GM19240 (cell line): Measurements from ENCODE around the gene TPCN2.
"Not testable (repeated sequence)": the region's sequence is repeated elsewhere in the genome, so short reads cannot be mapped to it uniquely, and the experiment has no call there.

ENCODE experiments used
- DNase-seq: peaks from one replicate; pipeline ENCODE4 v3.0.0; 2011; ENCODE audit warnings: low spot score; ENCODE audit not compliant: insufficient read length

TPCN2 gene

GRCh38 chr11:69148377-69148762 lies 99.6 kb downstream of the TPCN2 start:
- DNase-seq: no peak

DNA sequence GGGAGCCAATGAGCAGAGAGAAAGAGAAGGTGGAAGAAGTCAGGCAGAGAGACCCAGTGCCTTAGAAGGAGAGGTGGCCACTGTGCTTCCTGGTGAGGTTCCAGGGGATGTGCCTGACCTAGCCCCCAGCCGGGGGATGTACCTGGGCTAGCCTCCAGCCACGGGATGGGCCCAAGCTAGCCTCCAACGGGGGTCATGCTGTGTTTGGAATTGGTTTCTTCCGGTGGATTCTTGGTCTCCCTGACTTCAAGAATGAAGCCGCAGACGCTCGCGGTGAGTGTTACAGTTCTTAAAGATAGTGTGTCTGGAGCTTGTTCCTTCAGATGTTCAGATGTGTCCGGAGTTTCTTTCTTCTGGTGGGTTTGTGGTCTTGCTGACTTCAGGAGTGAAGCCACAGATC lies 100.1 kb downstream of the TPCN2 start:
- no peak for DNase-seq

DNA sequence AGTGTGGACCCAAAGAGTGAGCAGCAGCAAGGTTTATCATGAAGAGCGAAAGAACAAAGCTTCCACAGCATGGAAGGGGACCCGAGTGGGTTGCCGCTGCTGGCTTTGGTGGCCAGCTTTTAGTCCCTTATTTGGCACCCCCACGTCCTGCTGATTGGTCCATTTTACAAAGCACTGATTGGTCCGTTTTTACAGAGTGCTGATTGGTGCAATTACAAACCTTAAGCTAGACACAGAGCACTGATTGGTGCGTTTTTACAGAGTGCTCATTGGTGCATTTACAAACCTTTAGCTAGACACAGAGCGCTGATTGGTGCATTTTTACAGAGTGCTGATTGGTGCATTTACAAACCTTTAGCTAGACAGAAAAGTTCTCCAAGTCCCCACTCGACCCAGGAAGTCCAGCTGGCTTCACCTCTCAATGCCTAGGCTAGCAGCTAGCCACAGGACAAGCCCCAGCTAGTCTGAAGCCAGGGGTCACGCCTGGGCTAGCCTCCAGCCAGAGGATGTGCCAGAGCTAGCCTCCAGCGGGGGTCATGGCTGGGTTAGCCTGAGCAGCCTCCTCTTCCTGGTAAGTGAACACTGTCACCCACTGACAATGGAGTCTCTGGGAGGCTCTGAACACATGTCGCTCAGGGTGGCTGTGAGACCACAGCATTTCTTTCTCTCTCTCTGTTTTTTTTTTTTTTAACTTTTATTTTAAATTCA lies 100.8 kb downstream of the TPCN2 start:
- DNase-seq: not testable (repeated sequence)

- DNase-seq: no peak
These were observed 101.4 kb downstream of the TPCN2 start for GRCh38 chr11:69150175-69150574.

DNA sequence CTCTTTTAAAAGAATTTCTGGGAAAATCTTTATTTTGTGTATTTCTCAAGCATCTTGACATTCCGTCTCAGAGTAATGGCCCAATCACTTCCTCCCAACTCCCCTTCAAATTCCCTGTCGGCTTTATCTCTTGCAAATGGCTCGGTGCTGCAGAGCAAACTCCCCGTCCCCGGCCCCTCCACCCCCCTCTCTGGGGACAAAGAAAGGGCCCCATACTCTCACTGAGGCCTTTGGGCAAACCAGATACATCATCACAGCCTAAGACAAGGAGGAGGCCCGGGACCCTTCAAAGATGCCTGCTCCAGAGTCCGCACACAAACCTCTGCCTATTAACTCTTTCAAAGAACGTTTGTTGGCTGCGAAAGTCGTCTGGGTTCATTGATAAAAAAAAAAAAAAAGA lies 103.1 kb downstream of the TPCN2 start:
- no peak for DNase-seq

- no peak for DNase-seq
These were observed 104.1 kb downstream of the TPCN2 start for GRCh38 chr11:69152733-69153421.

DNA sequence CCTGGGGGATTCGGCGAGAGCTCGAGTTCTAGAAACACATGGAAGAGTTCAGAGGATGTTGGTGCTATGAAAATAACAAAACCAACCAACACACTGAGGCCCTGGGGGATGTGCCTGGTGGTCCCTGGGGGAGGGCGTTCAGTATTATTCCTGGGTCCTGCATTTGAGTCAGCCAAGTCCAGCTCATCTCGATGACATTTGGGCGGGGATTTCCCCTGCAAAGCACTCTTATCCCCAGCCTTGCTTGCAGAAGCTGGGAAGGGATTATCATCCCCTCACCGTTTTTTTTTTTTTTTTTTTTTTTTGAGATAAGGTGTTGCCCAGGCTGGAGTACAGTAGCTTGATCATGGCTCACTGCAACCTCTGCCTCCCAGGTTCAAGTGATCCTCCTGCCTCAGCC lies 104.9 kb downstream of the TPCN2 start:
- no peak for DNase-seq

- no peak for DNase-seq
These were observed 105.6 kb downstream of the TPCN2 start for GRCh38 chr11:69154211-69154913.

DNA sequence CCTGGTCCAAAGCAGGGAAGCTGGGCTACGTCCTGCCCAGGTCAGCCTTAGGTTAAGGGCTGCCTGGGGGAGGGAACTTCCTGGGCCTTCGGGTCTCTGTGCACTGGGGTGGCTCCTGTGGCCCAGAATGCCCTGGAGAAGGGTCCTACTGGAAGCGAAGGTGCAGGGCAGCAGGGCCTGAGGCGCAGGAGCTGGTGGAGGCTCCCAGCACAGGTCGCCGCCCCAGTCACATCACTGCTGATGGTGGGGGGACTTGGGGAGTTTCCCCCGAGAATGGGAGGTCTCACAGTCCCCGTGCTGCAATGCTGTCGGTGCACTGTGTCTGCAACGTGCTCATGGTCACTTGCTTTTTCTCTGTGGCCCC lies 106.2 kb downstream of the TPCN2 start:
- DNase-seq: no peak

- no peak for DNase-seq
These were observed 106.8 kb downstream of the TPCN2 start, which contains the start of gene SMIM38 for GRCh38 chr11:69155302-69156234. Gene SMIM38, plus strand, starts transcription at chr11:69155935. Its CDS starts 1,912 bp downstream, at chr11:69157847.

DNA sequence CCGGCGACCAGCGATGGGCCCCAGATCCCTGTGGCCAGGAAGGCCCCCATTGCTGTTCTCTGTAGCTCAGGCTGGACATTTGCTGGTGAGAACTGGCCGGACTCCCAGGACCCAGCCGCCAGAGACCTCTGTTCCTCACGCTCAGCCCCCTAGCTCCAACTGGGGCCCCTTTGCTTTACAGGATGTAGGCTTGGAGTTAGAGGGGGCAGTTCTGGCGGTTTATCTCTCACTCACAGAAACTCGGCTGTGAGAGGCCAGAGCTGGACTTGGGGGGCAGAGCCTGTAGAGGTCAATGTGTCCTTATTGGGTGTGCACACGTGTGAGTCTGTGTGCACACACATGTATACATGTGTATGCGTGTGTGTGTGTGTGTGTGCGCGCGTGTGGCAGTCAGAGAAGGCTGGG lies 107.5 kb downstream of the TPCN2 start:
- DNase-seq: no peak

- no peak for DNase-seq
These were observed 108.0 kb downstream of the TPCN2 start for GRCh38 chr11:69156673-69157155.

DNA sequence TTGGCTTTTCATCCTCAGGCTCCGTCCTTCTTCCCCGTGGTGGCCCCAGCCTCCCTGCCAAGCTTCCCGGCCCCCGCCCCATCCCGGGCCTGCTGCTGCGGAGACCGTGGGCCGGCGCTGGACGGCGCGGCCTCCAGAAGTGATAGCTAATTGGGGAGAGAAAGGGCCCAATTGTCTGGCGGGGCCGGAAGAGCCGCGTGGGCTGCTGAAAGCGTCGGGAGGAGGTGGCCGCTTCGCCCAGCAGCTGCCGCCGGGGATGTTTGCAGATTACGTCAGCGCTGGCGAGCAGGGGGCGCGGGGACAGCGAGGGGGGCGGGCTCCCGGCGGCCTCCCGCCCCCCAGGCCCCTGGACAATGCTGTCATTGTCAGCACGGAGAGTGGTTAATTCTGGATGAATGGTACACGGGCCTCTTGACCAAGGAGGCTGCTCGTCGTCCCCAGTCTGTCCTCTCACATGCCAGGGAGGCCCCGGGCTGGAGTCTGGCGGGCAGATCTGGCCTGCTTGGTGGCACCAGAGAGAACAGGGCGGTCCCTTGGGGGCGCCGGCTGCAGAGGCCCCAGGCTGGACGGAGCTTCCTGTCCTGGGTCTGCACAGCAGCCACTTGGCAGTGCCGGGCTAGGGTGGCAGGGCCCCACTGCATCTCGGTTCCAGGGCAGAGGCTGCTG lies 108.6 kb downstream of the TPCN2 start:
- no peak for DNase-seq

DNA sequence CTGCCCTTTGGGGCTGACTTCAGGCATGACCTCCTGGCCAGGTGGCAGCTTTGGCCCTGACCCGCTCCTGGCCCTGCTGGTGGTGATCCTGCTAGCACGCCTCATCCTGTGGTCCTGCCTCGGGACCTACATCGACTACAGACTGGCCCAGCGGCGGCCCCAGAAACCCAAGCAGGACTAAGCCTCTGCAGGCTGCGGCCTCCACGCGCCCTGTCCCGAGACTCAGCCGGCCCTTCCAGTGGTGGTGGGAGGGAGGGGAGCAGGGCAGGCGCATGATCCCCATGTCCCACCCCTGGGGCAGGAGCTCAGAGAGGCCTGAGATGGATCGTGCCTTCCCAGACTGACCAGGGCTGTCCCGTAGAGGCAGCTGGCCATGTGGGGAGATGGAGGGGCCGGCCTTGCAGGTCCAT lies 109.1 kb downstream of the TPCN2 start:
- DNase-seq: no peak

DNA sequence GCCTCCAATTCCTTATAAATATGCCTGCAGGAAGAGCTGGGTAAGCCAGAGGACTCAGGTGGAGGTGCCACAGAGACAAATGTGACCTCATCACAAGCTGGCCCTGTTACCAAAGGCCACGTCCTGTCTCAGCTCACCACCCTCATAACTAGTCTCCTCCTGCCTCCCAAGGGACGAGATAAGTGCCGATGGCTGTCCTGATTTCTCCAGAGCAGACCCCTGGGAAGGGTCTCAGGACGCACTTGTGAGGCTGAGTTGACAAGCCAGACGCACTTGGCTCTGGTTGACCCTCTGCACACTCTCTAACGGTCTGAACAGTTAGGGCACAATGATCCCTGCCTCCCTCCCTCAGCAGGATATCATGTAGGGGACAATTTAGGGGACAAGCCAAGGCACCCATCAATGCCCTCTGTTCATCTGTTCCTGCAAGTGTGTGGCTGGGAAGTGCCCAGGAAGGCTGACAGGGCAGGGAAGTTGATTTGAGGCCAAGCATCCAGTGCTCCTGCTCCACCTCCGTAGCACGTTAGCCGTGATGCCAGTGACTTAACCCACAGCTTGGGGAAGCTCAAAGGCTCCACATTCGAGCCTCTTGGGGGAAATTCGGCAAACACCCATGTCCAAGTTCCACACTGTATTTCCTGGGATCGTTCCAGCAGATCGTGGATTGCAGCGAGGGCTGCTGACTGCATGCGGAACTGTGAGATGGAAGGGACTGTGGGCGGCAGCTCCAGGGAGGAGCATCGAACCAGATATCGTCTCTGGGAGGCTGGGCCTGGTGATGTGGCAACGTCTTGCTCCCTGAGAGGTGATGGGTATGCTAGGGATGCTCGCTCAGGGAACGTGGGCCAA lies 109.8 kb downstream of the TPCN2 start:
- DNase-seq: no peak

DNA sequence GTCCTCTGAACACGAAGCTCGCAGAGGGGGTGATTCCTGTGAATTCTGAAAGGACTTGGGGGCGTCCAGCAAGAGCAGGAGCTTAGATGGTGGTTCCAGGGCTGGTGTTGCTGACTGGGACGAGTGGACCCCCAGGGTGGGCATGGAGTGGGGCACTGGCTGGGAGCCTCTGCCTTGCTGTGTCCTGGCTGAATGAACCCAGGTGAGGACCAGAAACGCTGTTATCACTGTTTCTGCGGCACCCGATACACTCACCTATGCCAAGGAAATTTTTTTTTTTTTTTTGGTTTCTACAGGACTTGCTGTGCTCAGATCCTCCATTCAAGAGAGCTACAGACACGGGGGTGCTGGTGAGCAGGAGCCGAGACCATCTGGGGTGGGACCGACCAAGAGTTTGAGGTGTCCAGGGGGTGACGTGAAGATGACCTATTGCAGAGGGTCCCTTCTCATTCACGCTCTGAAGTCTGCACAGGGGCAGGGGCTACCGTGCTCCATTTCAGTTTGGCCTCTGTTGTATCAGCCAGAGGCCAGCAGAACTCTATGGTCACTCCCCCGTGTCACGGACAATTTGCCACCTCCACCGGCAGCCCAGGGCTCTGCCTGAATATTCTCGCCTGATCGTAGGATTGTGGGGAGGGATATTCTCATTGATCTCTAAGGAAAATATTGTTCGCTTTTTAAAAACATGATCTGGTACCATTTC lies 110.6 kb downstream of the TPCN2 start:
- DNase-seq: no peak

DNA sequence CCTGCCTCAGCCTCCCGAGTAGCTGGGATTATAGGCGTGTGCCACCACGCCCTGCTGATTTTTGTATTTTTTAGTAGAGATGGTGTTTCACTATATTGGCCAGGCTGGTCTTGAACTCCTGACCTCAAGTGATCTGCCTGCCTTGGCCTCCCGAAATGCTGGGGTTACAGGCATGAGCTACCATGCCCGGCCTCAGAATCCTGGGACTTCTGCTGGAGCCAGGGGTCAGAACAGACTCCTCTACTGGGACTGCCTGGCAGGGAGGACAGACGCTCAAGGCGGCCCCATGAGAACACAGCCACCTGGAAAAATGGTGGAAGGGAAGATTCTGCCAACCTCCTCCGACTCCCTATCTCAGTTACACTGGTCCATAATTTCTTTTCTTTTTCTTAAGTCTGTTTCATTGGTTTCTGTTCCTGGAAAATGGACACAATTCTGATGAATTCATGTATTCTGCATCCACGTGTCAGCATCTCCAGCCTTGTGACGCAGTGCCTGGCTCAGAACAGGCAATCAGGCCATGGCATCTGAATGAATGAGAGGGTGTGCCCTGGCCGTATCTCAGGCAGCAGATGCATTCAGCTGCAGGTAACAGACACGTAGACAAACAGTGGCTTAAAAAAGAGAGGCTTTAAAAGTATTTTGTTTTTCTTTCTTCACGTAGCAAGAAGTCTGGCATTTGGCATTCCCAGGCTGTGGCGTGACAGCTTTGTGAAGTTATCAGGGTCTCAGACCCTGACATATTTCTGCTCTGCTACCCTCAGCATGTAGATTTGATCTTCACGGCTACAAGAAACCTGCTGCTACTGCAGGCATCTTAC lies 111.8 kb downstream of the TPCN2 start:
- no peak for DNase-seq

DNA sequence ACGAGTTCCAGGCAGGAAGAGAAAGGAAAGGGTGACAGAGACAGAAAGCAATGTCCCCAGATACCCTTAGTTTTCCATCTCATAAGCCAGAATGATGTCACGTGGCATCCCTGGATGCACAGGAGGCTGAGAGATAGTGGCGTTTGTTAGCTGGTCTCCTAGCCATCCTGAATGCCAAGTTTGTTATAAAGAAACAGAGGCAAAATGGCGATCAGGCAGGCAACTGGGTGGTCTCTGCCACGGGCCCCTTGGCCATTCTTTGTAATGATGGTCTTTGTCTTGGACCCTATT lies 112.3 kb downstream of the TPCN2 start:
- no peak for DNase-seq

DNA sequence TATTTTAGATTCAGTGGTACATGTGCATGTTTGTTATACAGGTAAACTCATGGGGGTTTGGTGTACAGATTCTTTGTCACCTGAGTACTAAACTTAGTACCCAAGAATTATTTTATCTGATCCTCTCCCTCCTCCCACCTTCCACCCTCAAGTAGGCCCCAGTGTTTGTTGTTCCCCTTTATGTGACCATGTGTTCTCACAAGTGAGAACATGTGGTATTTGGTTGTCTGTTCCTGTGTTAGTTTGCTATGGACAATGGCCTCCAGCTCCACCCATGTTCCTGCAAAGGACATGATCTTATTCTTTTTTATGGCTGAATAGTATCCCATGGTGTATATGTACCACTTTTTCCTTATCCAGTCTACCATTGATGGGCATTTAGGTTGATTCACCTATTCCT lies 113.8 kb downstream of the TPCN2 start:
- no peak for DNase-seq
